Parathyroid adenoma (tissue), 2 donors: Measurements from ENCODE around the gene RTKN.
"Not testable (repeated sequence)": the region's sequence is repeated elsewhere in the genome, so short reads cannot be mapped to it uniquely, and the experiment has no call there.

ENCODE experiments used
- H2AFZ ChIP-seq: fragments of 300-600 bp; sonication (generic); one replicate; pipeline ENCODE4 v1.7.0; 2017; ENCODE audit warnings: antibody characterized with exemption, mild to moderate bottlenecking
- H3K27ac ChIP-seq: fragments of 300-600 bp; sonication (generic); one replicate; pipeline ENCODE4 v1.7.0; 2017
- H3K27me3 ChIP-seq: fragments of 300-600 bp; sonication (generic); one replicate; pipeline ENCODE4 v1.7.0; 2017; ENCODE audit warnings: low read length; ENCODE audit not compliant: control insufficient read depth, insufficient read depth
- H3K36me3 ChIP-seq: fragments of 300-600 bp; sonication (generic); one replicate; pipeline ENCODE4 v1.7.0; 2017; ENCODE audit warnings: low read length; ENCODE audit not compliant: control insufficient read depth, insufficient read depth
- H3K4me1 ChIP-seq: fragments of 300-600 bp; sonication (generic); one replicate; pipeline ENCODE4 v1.7.0; 2017; ENCODE audit warnings: control low read depth
- H3K4me2 ChIP-seq: fragments of 300-600 bp; sonication (generic); one replicate; pipeline ENCODE4 v1.7.0; 2017; ENCODE audit warnings: low read length
- H3K4me3 ChIP-seq: fragments of 300-600 bp; sonication (generic); one replicate; pipeline ENCODE4 v1.7.0; 2017; ENCODE audit warnings: low read depth, low read length
- H3K79me2 ChIP-seq: fragments of 300-600 bp; sonication (generic); one replicate; pipeline ENCODE4 v1.7.0; 2017; ENCODE audit warnings: control low read depth
- H3K9ac ChIP-seq: fragments of 300-600 bp; sonication (generic); one replicate; pipeline ENCODE4 v1.7.0; 2017; ENCODE audit warnings: mild to moderate bottlenecking
- H3K9me3 ChIP-seq: fragments of 300-600 bp; sonication (generic); one replicate; pipeline ENCODE4 v1.7.0; 2017; ENCODE audit warnings: low read length; ENCODE audit not compliant: control insufficient read depth
- TF ChIP-seq, protein P1 (sequence below): fragments of 300-600 bp; sonication (generic); IDR thresholded peaks from one replicate; pipeline ENCODE4 v1.7.0; 2017; ENCODE audit warnings: antibody characterized with exemption, mild to moderate bottlenecking
- donor health status: primary hyperparathyroidism.

RTKN gene

DNA sequence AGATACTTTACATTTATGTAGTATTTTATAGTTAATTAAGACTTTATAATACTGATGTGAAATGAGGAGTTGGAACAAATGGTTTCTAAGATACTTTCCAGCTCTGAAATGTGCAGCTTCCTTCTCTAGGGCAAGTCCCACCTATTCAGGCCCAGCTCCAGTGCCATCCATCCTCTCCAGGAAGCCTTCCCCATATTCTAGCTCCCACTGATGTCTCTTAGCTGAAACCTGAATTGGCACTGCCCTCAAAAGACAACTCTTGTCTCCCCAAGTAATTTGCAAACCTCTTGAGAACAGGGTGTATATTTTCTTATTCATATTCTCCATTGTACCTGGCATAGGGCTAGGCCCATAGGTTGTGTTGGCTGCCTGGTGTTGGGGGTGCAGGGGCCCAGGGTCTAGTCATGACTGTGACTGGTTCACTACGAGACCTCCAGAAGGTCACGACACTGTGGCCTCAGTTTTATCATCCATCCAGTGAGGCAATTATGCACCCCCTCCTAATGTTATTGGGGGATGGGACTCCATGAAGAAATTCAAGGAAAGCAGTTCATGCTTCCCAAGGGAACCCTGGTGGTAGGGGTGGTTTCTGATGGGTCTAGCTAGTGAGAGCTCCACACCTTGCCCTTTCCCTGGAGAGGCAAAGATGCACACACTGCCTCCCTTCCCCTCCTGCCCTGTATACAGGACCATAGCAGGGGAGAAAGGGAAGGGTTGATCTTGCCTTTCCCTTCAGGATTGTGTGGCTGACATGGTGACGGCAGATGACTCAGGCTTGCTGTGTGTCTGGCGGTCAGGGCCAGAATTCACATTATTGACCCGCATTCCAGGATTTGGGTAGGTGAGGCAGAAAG is 17.4 kb downstream of the RTKN start:
- Histone ChIP-seq H3K79me2 (no peaks in the 10 kb centered on the region), H3K4me3 (no peak overlapping the region), H3K4me1 (no peaks in the 10 kb centered on the region), H3K36me3 (no peaks in the 10 kb centered on the region), H3K9ac (no peak overlapping the region), H3K4me2 (no peak overlapping the region), H3K9me3 (no peaks in the 10 kb centered on the region), H3K27ac (no peak overlapping the region), H2AFZ (no peak overlapping the region), H3K27me3 (no peaks in the 10 kb centered on the region)
- TF ChIP-seq, protein P1, sequence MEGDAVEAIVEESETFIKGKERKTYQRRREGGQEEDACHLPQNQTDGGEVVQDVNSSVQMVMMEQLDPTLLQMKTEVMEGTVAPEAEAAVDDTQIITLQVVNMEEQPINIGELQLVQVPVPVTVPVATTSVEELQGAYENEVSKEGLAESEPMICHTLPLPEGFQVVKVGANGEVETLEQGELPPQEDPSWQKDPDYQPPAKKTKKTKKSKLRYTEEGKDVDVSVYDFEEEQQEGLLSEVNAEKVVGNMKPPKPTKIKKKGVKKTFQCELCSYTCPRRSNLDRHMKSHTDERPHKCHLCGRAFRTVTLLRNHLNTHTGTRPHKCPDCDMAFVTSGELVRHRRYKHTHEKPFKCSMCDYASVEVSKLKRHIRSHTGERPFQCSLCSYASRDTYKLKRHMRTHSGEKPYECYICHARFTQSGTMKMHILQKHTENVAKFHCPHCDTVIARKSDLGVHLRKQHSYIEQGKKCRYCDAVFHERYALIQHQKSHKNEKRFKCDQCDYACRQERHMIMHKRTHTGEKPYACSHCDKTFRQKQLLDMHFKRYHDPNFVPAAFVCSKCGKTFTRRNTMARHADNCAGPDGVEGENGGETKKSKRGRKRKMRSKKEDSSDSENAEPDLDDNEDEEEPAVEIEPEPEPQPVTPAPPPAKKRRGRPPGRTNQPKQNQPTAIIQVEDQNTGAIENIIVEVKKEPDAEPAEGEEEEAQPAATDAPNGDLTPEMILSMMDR = no peak

DNA sequence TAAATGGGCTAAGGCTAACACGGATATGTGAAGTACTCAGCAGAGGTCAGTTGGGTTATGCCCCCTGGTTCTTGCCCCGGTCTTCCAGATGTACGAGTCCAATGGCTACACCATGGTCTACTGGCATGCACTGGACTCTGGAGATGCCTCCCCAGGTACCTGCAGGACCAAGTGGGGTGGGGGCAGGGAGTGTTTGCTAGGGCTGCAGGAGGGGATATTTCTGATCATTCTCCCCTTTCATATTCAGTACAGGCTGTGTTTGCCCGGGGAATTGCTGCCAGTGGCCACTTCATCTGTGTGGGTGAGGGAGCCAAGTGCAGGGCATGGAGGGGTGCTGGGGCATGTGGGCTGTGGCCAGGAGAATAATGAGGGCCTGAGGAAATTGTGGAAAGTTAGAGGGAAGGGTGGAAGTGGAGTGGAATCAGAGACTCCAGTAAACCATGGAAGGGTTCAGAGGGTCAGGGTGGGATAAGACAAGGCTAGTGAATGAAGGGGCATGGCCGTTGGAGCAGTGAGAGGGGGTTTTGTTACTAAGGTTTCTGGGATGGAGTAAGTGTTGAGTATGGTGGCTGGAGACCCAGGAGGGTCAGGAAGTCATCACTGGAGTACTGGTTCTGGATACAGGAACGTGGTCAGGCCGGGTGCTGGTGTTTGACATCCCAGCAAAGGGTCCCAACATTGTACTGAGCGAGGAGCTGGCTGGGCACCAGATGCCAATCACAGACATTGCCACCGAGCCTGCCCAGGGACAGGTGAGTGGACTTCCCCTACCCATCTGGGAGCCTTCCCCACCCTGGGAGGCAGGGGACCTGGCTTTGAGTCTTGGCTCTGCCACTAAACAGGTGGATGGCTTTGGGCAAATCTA is 18.3 kb downstream of the RTKN start:
- H3K27me3 ChIP-seq = no peaks in the 10 kb centered on the region
- H3K79me2 ChIP-seq = no peaks in the 10 kb centered on the region
- H3K4me2 ChIP-seq = no peak overlapping the region
- no peak overlapping the region for H3K27ac ChIP-seq
- H3K36me3 ChIP-seq = no peaks in the 10 kb centered on the region
- H2AFZ ChIP-seq = no peak overlapping the region
- no peak overlapping the region for H3K9ac ChIP-seq
- H3K4me3 ChIP-seq = no peak overlapping the region
- no peaks in the 10 kb centered on the region for H3K4me1 ChIP-seq
- no peaks in the 10 kb centered on the region for H3K9me3 ChIP-seq
- TF ChIP-seq, protein P1 = no peak

DNA sequence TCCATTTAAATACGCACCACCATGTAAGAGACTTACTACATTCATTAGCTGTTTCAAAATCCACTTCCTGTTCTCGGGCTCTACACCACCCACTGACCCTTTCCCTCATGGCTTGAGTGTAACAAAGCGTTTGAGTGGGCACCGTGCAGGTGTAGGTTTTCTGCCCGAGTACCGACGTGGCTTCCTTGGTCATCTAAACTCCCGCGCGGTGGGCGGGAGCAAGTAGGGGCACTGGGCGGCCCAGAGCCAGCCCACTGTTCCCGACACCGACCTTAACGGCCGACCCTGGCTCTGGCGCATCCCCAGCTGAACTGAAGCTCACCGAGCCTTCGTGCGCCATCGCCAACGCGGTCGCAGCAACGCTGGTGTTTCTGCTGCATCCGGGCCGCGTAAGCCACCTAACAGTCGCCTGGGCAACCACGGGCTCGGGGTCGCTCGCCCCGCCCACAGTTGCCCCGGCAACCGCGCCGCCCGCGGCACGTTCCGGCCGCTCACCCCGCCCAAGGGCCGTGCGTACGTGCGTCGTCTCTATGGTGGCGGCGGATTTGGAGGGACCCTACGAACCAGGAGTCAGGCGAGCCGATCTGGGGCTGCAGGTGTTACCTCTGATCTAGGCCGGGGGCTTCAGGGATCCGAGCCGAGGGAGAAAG is 20.4 kb downstream of the RTKN start, which contains the start of the genes C2orf81 and WDR54:
Gene C2orf81 (minus strand): TSS at position 399 of the 650 bp plus-strand sequence. CDS start 59 bp downstream, at position 340.
Gene WDR54 (plus strand): TSS at position 510 of the 650 bp plus-strand sequence. CDS start 424 bp downstream, outside the sequence.
- H3K9ac ChIP-seq = no peak within 1 kb of the TSS
- peak within 1 kb of the TSS; percentile 90 for H3K4me2 ChIP-seq
- peak within 1 kb of the TSS; percentile 77 for H3K4me3 ChIP-seq
- H2AFZ ChIP-seq = peak within 1 kb of the TSS; percentile 74
- no peaks in the 10 kb centered on the region for H3K4me1 ChIP-seq
- H3K79me2 ChIP-seq = no peaks in the 10 kb centered on the region
- H3K27me3 ChIP-seq = no peaks in the 10 kb centered on the region
- TF ChIP-seq, protein P1 = no peak
- H3K36me3 ChIP-seq = no peaks in the 10 kb centered on the region
- H3K27ac ChIP-seq = peak within 1 kb of the TSS; percentile 59
- H3K9me3 ChIP-seq = no peaks in the 10 kb centered on the region

DNA sequence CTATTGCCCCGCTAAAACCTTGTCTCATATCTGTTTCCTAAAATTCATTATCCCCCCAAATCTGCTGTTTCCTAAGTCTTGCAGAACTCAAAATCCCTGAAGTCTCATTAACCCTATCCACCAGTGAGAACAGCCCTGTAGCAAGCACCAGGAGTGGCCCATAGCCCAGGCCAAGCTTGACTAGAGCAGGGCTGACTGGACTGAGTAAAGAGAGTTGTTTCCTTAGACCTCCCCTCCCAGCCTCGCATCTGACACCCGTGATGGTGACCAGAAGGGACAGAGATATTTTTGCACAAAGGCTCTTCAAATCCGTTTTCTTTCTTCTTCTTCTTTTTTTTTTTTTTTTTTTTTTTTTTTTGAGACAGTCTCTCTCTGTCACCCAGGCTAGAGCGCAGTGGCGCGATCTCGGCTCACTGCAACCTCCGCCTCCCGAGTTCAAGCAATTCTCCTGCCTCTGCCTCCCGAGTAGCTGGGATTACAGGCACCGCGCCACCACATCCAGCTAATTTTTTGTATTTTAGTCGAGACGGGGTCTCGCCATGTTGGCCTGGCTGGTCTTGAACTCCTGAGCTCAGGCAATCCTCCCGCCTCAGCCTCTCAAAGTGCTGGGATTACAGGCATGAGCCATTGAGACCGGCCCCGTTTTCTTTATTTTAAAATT is 21.2 kb downstream of the RTKN start:
- not testable (repeated sequence) for H3K9me3 ChIP-seq, H3K36me3 ChIP-seq, H3K4me1 ChIP-seq, H3K79me2 ChIP-seq, H3K27me3 ChIP-seq, H3K9ac ChIP-seq
- H3K27ac ChIP-seq = peak overlapping the region; percentile 59
- H3K4me3 ChIP-seq = peak overlapping the region; percentile 77
- H2AFZ ChIP-seq = peak overlapping the region; percentile 74
- H3K4me2 ChIP-seq = peak overlapping the region; percentile 90
